ENCODE measurements around the gene ARRB1. TPM values are rescaled to one million over a fixed set of nuclear protein-coding genes. Genes with fewer than 3 reads are reported as not detected.

The ARRB1 gene
- total and polyA plus RNA-seq, 4 donors: 3.3 to 21.2 (median 12.5) TPM

DNA sequence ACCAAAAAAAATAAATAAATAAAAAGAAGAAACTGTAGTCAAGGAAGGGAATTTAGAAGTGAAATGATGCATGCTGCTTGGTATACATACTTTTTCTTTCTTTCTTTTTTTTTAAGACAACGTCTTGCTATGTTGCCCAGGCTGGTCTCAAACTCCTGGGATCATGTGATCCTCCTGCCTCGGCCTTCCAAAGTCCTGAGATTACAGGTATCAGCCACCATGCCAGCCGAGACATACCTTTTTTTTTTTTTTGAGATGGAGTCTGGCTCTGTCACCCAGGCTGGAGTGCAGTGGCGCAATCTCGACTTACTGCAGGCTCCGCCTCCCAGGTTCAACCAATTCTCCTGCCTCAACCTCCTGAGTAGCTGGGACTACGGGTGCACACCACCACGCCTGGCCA lies 21.7 kb upstream of the ARRB1 start (continued):
- TF ChIP-seq, protein P1, sequence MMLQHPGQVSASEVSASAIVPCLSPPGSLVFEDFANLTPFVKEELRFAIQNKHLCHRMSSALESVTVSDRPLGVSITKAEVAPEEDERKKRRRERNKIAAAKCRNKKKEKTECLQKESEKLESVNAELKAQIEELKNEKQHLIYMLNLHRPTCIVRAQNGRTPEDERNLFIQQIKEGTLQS (IDR thresholded peaks at IDR 0.05): no peak
- TF ChIP-seq GABPA (IDR thresholded peaks at IDR 0.05 in 1 of 2, conservative IDR thresholded peaks at IDR 0.05 in 1 of 2) (no peak), JUND (IDR thresholded peaks at IDR 0.05) (no peak), TAF1 (conservative IDR thresholded peaks at IDR 0.05) (no peak)

DNA sequence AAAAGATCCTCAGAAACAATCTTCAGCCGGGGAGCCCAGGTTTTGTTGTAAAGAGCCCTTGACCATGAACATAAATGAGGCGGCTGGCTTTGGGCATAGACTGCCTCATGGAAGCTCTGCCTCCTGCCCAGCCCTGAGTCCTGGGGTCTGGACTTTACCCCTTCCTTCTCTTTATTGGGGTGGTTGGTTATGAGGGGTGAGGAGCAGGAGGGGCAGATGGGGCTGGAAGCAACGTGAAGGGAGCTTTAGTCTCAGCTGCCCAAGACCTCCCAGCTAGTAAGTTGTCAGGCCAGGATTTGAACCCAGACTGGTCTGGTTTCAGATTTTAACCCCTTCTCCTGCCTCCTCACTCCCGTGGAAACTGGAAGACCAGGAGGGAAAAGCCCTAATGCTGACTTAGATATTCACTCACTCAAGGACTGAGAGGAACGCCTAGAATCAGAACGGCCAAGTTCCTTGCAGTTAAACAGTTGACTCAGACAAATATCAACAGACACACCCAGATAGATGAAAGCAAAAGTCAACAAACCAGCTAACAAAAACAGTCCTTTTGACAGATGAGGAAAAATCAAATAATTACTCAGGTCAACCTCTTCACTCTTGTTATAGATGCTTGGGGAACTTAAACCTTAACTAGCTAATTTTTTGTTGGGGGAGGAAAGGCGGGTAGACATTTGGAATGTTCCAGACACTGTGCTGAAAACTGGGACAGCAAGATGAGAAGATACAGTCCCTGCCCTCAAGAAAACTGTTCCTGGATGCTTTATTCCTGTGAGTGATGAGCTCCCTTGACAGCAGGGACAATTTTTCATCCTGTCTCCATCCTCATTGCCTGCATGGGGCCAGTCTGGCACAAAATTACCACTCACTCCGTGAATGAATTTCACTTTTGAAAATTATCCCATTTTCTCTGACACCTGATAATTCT lies 20.8 kb upstream of the ARRB1 start:
- no peaks in the 10 kb centered on the region for H3K9me3 ChIP-seq (ENCODE audit: control insufficient read depth in 4 of 4, low read length in 3 of 4)
- no peak overlapping the region for H3K9ac ChIP-seq (ENCODE audit: low read depth in 1 of 2, low read length in 2 of 2)
- 40% methylated on average over 8 of the region's 8 CpGs for WGBS
- H3K4me1 ChIP-seq (ENCODE audit: control insufficient read depth in 4 of 4, insufficient read depth in 4 of 4, low read length in 3 of 4): peaks cover 0 to 11% (median 8%) of the 10 kb centered on the region in 4 donors
- no peak for TF ChIP-seq EGR1 (IDR thresholded peaks at IDR 0.05; ENCODE audit: low read depth in 2 of 2)
- TF ChIP-seq FOXA1 (IDR thresholded peaks at IDR 0.05): no peak
- peak in 1 of 2 donors; percentile 10 for TF ChIP-seq RXRA (IDR thresholded peaks at IDR 0.05)
- peak in 1 of 2 donors; percentile 13 for TF ChIP-seq HNF4A (conservative IDR thresholded peaks at IDR 0.05)
- TF ChIP-seq JUND (IDR thresholded peaks at IDR 0.05): peak in 1 of 2 donors; percentile 23
- H3K27ac ChIP-seq (ENCODE audit: low read depth in 1 of 2, low read length in 2 of 2): no peak overlapping the region
- H3K27me3 ChIP-seq (ENCODE audit: control insufficient read depth in 4 of 4, insufficient read depth in 4 of 4, low read length in 3 of 4): no peaks in the 10 kb centered on the region
- DNase-seq (ENCODE audit: low spot score): no peak
- H3K4me3 ChIP-seq (ENCODE audit: low read depth in 1 of 3, low read length in 3 of 3): no peak overlapping the region
- no peaks in the 10 kb centered on the region for H3K36me3 ChIP-seq (ENCODE audit: control insufficient read depth in 4 of 4, insufficient read depth in 3 of 4, low read depth in 1 of 4, low read length in 3 of 4)

DNA sequence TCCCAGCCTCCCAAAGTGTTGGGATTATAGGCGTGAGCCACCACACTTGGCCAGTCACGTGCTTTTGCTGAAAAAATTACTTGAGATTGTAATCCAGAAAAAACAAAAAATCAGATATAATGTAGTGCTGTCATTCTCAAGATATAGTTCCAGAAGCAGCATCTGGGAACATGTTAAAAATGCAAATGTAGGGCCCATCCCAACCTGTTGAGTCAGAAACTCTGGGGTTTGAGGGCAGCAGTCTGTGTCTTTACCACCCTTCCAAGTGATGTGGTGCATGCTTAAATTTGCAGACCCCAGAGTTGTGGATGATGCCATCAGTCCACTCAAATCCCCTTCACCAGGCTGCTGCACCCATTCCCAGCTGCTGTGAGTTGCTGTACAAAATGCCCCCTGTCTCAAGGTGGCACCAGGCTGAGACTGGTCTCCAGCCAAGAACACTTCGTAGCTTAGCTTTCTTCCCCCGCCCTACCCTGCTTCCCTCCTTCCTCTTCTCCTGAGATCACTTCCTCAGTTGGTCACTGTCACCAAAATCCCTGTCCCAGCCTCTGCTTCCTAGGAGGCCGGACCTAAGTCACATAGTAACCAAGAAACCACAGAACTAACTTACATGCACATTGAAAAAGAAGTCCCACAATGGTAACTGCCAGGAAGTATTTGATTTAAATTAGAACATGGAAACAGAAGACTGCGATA lies 18.2 kb upstream of the ARRB1 start:
- no peak for DNase-seq (ENCODE audit: low spot score)
- Histone ChIP-seq H3K36me3 (ENCODE audit: control insufficient read depth in 4 of 4, insufficient read depth in 3 of 4, low read depth in 1 of 4, low read length in 3 of 4) (no peaks in the 10 kb centered on the region), H3K4me3 (ENCODE audit: low read depth in 1 of 3, low read length in 3 of 3) (no peak overlapping the region), H3K9ac (ENCODE audit: low read depth in 1 of 2, low read length in 2 of 2) (no peak overlapping the region), H3K27me3 (ENCODE audit: control insufficient read depth in 4 of 4, insufficient read depth in 4 of 4, low read length in 3 of 4) (no peaks in the 10 kb centered on the region), H3K27ac (ENCODE audit: low read depth in 1 of 2, low read length in 2 of 2) (no peak overlapping the region), H3K9me3 (ENCODE audit: control insufficient read depth in 4 of 4, low read length in 3 of 4) (no peaks in the 10 kb centered on the region), H3K4me1 (ENCODE audit: control insufficient read depth in 4 of 4, insufficient read depth in 4 of 4, low read length in 3 of 4) (peaks cover 0 to 11% (median 8%) of the 10 kb centered on the region in 4 donors)
- WGBS: 81% methylated on average over 6 of the region's 6 CpGs
- TF ChIP-seq, protein P1 (IDR thresholded peaks at IDR 0.05): no peak
- TF ChIP-seq RXRA (IDR thresholded peaks at IDR 0.05) (no peak), HNF4G (IDR thresholded peaks at IDR 0.05) (no peak), EGR1 (IDR thresholded peaks at IDR 0.05; ENCODE audit: low read depth in 2 of 2) (no peak), TAF1 (conservative IDR thresholded peaks at IDR 0.05) (no peak), YY1 (IDR thresholded peaks at IDR 0.05) (no peak), SP1 (IDR thresholded peaks at IDR 0.05) (no peak), NR2F2 (IDR thresholded peaks at IDR 0.05) (no peak), FOXA1 (IDR thresholded peaks at IDR 0.05) (no peak), HNF4A (conservative IDR thresholded peaks at IDR 0.05) (no peak), JUND (IDR thresholded peaks at IDR 0.05) (no peak), FOXA2 (IDR thresholded peaks at IDR 0.05) (no peak), GABPA (IDR thresholded peaks at IDR 0.05 in 1 of 2, conservative IDR thresholded peaks at IDR 0.05 in 1 of 2) (no peak), RAD21 (IDR thresholded peaks at IDR 0.05) (no peak)
- TF ChIP-seq, protein P2, sequence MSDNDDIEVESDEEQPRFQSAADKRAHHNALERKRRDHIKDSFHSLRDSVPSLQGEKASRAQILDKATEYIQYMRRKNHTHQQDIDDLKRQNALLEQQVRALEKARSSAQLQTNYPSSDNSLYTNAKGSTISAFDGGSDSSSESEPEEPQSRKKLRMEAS (IDR thresholded peaks at IDR 0.05): no peak
- TF ChIP-seq, protein P3, sequence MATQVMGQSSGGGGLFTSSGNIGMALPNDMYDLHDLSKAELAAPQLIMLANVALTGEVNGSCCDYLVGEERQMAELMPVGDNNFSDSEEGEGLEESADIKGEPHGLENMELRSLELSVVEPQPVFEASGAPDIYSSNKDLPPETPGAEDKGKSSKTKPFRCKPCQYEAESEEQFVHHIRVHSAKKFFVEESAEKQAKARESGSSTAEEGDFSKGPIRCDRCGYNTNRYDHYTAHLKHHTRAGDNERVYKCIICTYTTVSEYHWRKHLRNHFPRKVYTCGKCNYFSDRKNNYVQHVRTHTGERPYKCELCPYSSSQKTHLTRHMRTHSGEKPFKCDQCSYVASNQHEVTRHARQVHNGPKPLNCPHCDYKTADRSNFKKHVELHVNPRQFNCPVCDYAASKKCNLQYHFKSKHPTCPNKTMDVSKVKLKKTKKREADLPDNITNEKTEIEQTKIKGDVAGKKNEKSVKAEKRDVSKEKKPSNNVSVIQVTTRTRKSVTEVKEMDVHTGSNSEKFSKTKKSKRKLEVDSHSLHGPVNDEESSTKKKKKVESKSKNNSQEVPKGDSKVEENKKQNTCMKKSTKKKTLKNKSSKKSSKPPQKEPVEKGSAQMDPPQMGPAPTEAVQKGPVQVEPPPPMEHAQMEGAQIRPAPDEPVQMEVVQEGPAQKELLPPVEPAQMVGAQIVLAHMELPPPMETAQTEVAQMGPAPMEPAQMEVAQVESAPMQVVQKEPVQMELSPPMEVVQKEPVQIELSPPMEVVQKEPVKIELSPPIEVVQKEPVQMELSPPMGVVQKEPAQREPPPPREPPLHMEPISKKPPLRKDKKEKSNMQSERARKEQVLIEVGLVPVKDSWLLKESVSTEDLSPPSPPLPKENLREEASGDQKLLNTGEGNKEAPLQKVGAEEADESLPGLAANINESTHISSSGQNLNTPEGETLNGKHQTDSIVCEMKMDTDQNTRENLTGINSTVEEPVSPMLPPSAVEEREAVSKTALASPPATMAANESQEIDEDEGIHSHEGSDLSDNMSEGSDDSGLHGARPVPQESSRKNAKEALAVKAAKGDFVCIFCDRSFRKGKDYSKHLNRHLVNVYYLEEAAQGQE (IDR thresholded peaks at IDR 0.05): no peak
- TF ChIP-seq, protein P4, sequence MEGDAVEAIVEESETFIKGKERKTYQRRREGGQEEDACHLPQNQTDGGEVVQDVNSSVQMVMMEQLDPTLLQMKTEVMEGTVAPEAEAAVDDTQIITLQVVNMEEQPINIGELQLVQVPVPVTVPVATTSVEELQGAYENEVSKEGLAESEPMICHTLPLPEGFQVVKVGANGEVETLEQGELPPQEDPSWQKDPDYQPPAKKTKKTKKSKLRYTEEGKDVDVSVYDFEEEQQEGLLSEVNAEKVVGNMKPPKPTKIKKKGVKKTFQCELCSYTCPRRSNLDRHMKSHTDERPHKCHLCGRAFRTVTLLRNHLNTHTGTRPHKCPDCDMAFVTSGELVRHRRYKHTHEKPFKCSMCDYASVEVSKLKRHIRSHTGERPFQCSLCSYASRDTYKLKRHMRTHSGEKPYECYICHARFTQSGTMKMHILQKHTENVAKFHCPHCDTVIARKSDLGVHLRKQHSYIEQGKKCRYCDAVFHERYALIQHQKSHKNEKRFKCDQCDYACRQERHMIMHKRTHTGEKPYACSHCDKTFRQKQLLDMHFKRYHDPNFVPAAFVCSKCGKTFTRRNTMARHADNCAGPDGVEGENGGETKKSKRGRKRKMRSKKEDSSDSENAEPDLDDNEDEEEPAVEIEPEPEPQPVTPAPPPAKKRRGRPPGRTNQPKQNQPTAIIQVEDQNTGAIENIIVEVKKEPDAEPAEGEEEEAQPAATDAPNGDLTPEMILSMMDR (IDR thresholded peaks at IDR 0.05; ENCODE audit: low read depth, low read length, missing input control): no peak
- TF ChIP-seq, protein P5, sequence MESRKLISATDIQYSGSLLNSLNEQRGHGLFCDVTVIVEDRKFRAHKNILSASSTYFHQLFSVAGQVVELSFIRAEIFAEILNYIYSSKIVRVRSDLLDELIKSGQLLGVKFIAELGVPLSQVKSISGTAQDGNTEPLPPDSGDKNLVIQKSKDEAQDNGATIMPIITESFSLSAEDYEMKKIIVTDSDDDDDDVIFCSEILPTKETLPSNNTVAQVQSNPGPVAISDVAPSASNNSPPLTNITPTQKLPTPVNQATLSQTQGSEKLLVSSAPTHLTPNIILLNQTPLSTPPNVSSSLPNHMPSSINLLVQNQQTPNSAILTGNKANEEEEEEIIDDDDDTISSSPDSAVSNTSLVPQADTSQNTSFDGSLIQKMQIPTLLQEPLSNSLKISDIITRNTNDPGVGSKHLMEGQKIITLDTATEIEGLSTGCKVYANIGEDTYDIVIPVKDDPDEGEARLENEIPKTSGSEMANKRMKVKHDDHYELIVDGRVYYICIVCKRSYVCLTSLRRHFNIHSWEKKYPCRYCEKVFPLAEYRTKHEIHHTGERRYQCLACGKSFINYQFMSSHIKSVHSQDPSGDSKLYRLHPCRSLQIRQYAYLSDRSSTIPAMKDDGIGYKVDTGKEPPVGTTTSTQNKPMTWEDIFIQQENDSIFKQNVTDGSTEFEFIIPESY (IDR thresholded peaks at IDR 0.05): no peak
